Measurements from ENCODE around the gene CD2AP. TPM values are rescaled to one million over a fixed set of nuclear protein-coding genes. Genes with fewer than 3 reads are reported as not detected.
"Not testable (repeated sequence)": the region's sequence is repeated elsewhere in the genome, so short reads cannot be mapped to it uniquely, and the experiment has no call there.

Gene CD2AP
- polyA plus RNA-seq, 10 donors = 9.3 to 14.1 (median 12.9) TPM

DNA sequence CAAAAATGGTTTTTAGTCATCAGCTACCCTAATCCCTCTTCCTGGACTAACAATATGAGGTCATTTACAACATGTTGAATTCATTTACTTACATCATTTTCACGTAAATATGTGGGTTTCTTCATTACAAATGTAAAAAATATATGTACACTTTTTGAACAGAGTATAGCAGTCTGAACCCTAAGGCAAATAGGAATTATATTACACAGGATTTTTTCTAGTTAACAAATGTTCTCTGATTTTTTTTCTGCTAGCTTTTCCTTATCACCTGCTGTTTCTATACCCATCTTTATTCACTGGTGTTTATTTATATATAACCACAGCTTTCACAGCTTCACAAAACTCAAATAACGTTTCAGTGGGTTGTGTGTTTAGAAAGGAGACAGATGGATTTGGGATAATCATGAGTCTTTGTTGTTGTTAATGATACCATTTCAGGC, 21.0 kb upstream of the CD2AP start:
- DNase-seq = no peak

- DNase-seq = no peak
Measured at GRCh38 chr6:47457370-47457769, 20.2 kb upstream of the CD2AP start.

DNA sequence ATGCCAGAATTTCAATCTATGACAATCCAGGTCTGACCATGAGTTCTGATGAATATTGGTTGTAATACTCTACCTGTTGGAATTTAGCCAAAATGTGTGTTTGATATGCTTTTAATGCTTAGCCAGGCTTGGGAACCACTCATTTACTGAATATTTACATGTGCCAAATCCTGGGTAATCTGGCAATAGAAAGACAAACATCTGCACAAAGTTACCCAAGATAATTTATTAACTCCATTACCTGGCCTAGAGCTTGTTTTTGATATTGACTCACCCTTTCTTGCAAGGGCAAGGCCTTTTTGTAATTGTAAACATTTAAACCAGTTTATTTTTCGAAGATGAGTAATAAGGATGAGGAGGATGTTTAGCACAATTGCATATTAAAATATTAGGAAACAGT, 13.5 kb upstream of the CD2AP start:
- no peak for DNase-seq

DNA sequence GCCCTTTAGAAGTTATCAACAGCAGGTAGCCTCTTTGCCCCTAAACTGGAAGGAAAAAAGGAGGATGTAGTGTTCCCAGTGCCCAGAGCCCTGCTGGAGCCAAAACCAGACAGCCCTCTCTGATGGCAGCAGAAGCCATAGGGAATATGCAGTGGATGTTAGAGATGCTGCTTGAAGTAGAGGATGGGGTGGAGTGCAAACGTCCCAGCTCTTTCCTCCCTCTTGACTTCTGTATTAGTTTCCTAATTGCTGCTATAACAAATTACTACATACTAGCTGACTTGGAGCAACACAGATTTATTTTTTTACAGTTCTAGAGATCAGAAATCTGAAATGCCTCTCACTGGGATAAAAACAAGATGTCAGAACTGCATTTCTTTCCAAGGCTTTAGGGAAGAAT, 12.5 kb upstream of the CD2AP start:
- DNase-seq = no peak

GRCh38 chr6:47471911-47472310, 5.7 kb upstream of the CD2AP start:
- no peak for DNase-seq

- no peak for DNase-seq
Measured at GRCh38 chr6:47473791-47474346, 3.7 kb upstream of the CD2AP start.

DNA sequence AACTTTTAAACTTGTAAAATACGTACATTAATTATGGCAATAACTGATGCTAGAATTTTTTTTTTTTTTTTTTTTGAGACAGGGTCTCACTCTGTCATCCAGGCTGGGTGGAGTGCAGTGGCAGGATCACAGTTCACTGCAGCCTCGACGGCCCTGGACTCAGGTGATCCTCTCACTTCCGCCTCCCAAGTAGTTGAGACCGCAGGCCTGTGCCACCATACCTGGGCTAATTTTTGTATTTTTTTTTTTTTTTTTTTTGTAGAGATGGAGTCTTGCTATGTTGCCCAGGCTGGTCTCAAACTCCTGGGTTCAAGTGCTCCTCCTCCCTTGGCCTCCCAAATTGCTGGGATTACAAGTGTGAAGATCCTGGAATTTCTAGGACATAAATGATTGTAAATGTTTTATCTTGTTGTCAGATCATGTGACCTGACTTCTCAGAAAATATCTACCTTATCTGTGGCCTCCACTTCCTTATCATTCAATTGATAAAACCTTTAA, 2.2 kb upstream of the CD2AP start:
- no peak for DNase-seq

GRCh38 chr6:47476781-47477496, 650 bp upstream of the CD2AP start:
- DNase-seq = no peak

DNA sequence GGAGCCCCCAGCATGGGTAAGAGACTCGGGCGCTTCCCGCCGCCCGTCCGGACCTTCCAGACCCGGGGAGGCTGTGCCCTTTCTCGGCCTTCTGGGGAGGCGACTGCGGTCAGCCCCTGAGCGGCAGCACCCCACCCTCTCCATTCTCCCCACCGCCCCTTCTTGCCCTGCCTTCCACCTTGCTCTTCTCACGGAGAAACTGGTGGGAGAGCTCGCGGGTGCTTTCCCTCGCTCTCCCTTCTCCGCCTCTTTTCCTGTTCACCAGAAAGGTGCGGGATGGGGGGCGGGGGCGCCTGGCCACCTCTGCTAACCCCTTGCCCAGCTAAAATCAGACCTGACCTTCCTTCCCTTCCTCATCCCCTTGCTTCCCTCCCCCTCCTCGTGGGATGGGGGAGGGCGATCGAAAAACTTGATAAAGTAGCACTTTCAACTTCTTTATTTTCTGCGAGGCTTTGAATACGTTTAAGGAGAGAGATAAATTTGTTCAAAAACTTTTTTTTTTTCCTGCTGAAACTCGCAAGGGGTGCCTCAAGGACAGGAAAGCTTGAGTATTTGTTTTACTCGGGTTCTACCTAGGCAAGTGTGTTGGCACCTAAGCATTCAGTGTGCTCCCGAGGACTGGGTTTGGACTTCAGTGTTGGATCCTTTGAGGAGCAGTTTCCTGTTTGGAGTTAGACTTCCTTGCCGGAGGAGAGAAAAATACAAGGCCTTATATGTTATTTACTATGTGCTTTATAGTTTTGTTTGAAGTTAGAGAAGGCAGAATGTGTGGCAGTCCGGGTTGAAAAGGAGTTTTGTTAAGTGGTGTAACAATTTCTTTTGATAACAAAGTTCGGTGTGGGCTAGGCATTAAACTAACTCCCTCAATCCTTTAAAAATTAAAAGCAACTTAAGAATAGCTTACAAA, 897 bp downstream of the CD2AP start:
- peak in 2 of 3 donors; percentile 23 to 47 for DNase-seq

DNA sequence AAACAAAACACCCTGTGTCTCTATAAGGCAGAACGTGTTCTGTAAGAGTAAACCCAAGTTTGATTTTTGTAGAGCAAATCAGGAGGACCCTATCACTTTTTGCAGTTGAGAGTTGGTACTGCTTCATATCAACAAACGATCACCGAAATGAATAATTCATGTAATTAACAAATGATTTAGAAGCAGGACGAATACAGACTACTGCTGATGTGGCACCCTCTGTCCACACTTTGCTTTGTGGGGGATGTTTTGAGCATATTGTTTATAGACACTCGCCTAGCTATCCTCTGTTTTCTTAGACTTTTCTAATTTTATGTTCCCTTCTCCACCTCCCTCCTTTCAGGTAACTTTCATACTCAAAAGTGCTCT, 1.5 kb downstream of the CD2AP start:
- DNase-seq = no peak

- DNase-seq = no peak
Measured at GRCh38 chr6:47479874-47480273, 2.3 kb downstream of the CD2AP start.

- DNase-seq = not testable (repeated sequence)
Measured at GRCh38 chr6:47481213-47481612, 3.6 kb downstream of the CD2AP start.

- DNase-seq = no peak
Measured at GRCh38 chr6:47481806-47482205, 4.2 kb downstream of the CD2AP start.

GRCh38 chr6:47483516-47483852, 5.9 kb downstream of the CD2AP start:
- no peak for DNase-seq

DNA sequence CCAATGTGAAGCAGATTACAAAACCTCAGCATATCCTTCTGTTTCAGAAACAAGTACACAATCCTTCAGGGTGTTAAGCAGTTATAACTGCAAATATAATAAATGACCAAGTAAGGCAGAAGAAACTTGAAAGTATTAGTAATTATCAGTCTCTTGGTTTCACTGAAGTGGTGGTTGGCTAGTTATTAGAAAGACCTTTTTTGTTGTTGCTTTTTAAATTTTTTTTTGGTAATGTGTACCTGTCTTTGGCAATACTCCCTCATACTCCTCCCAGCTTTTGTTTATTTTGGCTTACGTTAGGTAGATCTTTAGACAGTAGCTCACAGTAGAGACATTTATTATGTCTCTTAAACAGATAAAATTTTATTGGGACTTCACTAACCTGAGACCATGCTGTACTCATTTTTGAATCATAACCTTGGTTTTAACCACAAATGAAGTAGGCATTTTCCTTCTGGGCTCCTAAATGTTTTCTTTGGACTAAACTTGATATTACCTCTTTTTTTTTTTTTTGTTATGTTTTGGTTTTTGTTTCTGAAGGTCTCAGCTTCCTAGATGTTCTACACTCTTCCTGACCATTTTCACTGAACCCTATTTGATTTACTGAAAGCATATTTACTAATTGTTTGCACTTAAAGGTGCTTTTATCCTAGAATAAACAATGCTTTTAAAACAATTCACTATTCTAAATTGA, 6.4 kb downstream of the CD2AP start:
- DNase-seq = no peak

DNA sequence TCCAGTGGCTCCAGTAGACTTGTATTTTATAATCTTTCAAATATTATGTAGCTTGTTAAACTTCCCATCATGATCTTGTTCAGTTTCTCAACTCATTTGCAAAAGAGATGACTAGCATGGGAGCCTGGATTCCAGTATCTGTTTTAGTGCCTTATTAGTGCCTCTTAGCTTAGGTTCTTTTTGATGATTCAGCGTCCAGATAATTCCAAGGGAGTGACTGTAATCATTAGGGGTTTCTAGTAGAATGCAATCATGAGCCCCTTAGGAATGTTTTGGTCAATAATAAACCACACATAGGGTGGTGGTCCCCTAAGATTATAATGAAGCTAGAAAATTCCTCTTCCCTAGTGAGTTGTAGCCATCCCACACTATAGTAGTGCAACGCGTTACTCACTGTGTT, 7.0 kb downstream of the CD2AP start:
- peak in 1 of 3 donors; percentile 92 for DNase-seq

GRCh38 chr6:47485083-47485482, 7.5 kb downstream of the CD2AP start:
- no peak for DNase-seq

GRCh38 chr6:47485491-47486135, 8.0 kb downstream of the CD2AP start:
- no peak for DNase-seq

DNA sequence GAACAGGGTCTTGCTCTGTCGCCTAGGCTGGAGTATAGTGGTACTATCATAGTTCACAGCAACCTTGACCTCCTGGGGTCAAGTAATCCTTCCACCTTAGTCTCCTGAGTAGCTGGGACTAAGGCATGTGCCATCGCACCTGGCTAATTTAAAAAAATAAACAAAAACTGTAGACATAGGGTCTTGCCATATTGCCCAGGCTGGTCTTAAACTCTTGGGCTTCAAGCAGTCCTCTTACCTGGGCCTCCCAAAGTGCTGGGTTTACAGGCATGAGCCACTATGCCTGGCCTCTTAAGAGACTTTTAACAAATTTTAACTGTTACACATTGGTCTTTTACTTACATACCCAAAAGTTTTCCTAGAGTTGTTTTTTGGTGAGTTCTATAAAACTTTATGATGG, 12.4 kb downstream of the CD2AP start:
- DNase-seq = no peak

GRCh38 chr6:47490676-47491075, 13.1 kb downstream of the CD2AP start:
- no peak for DNase-seq

GRCh38 chr6:47492355-47492754, 14.8 kb downstream of the CD2AP start:
- DNase-seq = no peak

DNA sequence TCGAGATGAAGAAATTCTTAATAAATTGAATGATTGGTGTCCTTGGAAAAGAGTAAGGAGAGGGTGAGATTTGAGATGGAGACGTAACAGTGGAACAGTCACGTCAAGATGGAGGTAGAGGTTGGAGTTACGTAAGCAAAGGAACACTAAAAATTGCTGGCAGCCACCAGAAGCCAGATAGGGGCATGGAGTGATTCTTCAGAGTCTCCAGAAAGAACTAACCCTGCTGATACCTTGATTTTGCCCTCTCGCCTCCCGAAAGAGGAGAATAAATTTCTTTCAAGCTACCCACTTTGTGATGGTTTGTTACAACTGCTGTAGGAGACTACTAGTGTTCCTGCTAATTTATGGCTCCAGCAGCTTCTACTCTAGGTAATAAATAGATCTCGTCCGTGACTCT, 17.6 kb downstream of the CD2AP start:
- no peak for DNase-seq
